Memory B cell (primary cell): Measurements from ENCODE around the gene CPNE5.
"Not testable (repeated sequence)": the region's sequence is repeated elsewhere in the genome, so short reads cannot be mapped to it uniquely, and the experiment has no call there.

Experiments
- ATAC-seq: fragments of 150-1000 bp; cut with Tn5 transposase; 2 replicates; pipeline ENCODE4 v1.10.0; 2021; ENCODE audit warnings: low read depth, mild to moderate bottlenecking, moderate library complexity
- DNase-seq, 2 donors: peaks; one replicate each; pipeline ENCODE4 v3.0.0; 2022; ENCODE audit warnings: low spot score in 2 of 2
- H3K27ac Mint-ChIP-seq: one replicate; pipeline ENCODE4 v1.8.0; 2022; ENCODE audit warnings: mild to moderate bottlenecking, moderate library complexity, mixed read lengths
- H3K27me3 Mint-ChIP-seq: one replicate; pipeline ENCODE4 v1.8.0; 2022; ENCODE audit warnings: mixed read lengths
- H3K36me3 Mint-ChIP-seq: one replicate; pipeline ENCODE4 v1.8.0; 2022; ENCODE audit warnings: mild to moderate bottlenecking, mixed read lengths
- H3K4me1 Mint-ChIP-seq: one replicate; pipeline ENCODE4 v1.8.0; 2022; ENCODE audit warnings: mixed read lengths
- H3K4me3 Mint-ChIP-seq: one replicate; pipeline ENCODE4 v1.8.0; 2022; ENCODE audit warnings: mild to moderate bottlenecking, moderate library complexity, mixed read lengths
- H3K9me3 Mint-ChIP-seq: one replicate; pipeline ENCODE4 v1.8.0; 2022; ENCODE audit warnings: mixed read lengths

The CPNE5 gene

DNA sequence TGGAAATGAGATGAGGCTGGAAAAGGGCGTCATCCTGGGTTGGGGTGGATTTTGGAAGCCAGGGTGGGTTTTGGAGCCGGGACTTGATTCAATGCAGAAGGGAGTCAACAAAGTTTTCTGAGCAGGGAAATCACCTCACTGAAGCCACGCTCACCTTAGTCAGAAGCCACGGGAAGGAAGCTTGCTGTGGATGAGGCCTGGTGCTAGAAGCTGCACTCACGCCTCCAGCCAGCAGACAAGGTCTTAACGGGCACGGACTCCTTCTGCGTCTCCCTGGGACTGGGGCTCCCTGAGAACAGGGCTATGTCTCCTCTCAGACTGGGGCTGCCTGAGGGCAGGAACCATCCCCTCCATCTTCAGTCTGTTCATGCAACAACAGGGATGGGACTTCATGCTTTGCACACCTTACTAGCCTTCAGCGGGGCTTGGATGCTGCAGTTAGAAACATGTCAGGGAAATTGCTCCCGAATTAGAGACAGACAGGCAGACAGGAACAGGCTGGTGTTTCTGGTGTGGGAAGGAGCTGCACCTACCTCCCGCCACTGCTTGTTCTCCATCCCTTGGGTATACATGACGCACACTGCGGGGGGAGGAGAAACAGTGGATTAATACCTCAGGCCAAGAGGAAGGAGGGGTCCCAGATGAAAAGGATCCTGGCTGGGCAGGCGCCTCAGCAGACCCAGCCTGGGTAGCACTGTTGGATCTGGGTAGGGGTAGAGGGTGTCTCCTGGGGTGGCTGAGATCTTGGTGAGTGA is 17.5 kb downstream of the CPNE5 start:
- no peak for DNase-seq
- Mint-ChIP-seq H3K4me1 (peaks cover 3% of the 10 kb centered on the region), H3K36me3 (no peaks in the 10 kb centered on the region), H3K27ac (no peak overlapping the region), H3K27me3 (peaks cover 23% of the 10 kb centered on the region), H3K4me3 (no peak overlapping the region), H3K9me3 (no peaks in the 10 kb centered on the region)
- ATAC-seq = no peak

DNA sequence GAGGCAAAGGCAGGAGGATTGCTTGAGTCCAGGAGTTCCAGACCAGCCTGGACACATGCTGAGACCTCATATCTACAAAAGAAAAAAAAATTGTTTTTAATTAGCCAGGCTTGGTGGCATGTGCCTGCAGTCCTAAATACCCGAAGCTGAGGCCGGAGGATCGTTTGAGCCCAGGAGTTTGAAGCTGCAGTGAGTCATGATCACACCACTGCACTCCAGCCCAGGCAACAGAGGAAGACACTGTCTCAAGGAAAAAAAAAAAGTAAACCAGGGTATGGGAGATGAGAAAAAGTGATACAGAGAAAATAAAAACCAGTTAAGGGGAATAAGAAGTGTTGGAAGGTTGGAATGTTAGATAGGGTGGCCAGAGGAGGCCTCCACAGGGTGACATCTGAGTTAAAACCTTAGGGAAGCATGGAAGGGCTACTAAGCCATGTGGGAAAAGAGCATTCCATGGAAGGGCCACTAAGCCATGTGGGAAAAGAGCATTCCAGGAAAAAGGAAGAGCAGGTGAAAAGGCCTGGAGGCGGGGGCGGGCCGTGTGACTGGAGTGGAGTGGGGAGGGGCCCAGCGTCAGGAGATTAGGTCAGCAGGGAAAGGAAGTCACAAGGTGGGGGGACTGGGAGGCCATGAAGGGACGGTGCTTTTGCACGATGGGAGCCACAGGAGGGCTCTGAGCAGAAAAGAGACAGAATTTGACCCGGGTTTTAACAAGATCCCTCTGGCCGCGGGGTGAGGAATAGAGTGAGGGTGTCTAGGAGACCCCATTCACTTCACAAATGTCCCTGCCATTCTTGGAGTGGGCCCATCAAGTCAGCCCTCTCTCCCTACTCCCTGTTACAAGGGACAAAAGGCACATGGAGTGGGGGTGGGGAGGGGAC is 18.3 kb downstream of the CPNE5 start:
- Mint-ChIP-seq H3K4me1 (no peaks in the 10 kb centered on the region), H3K27ac (no peak overlapping the region), H3K36me3 (no peaks in the 10 kb centered on the region), H3K4me3 (no peak overlapping the region), H3K27me3 (peaks cover 20% of the 10 kb centered on the region), H3K9me3 (no peaks in the 10 kb centered on the region)
- DNase-seq = no peak
- no peak for ATAC-seq

DNA sequence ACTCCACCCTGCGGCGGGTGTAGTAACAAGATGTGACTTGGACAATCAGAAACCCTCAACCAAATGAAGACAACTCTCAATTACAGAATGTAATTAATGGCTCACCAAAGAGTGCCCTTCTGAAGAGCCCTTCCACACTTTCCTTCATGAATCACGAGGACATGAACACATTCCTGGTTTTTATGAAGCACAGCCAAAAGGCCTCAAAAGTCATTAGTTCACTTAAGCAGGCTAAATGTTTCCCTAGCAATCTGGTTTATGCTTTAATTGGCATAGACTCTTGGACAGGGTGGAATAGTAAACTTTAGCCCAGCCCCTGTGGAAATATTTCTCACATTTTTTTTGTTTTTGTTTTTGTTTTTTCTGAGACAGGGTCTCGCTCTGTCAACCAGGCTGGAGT is 20.5 kb downstream of the CPNE5 start:
- Mint-ChIP-seq H3K4me1 (no peaks in the 10 kb centered on the region), H3K9me3 (no peaks in the 10 kb centered on the region), H3K27me3 (peaks cover 10% of the 10 kb centered on the region), H3K36me3 (no peaks in the 10 kb centered on the region), H3K27ac (no peak overlapping the region), H3K4me3 (no peak overlapping the region)
- DNase-seq (no peak), ATAC-seq (no peak)

DNA sequence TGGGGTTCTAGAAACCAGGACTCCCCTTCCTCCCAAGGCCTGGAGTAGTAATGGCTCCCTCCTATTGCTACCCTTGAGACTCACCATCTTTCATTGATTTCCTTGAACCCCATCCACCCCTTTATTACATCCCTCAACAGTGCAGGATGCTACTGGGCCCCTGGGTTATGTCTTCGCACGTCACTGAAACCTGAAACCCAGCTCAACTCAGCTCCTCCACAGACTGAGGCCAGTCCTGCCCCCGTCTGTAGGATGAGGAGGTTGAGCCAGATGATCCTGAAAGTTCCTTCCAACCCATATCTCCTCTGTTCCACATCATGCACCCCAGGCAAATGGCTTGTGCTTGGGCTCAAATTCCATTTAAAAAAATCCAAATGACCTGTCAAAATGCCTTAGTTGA is 21.4 kb downstream of the CPNE5 start:
- DNase-seq (no peak), ATAC-seq (no peak)
- Mint-ChIP-seq H3K27ac (no peak overlapping the region), H3K9me3 (no peaks in the 10 kb centered on the region), H3K4me1 (no peaks in the 10 kb centered on the region), H3K4me3 (no peak overlapping the region), H3K27me3 (peaks cover 10% of the 10 kb centered on the region), H3K36me3 (no peaks in the 10 kb centered on the region)

DNA sequence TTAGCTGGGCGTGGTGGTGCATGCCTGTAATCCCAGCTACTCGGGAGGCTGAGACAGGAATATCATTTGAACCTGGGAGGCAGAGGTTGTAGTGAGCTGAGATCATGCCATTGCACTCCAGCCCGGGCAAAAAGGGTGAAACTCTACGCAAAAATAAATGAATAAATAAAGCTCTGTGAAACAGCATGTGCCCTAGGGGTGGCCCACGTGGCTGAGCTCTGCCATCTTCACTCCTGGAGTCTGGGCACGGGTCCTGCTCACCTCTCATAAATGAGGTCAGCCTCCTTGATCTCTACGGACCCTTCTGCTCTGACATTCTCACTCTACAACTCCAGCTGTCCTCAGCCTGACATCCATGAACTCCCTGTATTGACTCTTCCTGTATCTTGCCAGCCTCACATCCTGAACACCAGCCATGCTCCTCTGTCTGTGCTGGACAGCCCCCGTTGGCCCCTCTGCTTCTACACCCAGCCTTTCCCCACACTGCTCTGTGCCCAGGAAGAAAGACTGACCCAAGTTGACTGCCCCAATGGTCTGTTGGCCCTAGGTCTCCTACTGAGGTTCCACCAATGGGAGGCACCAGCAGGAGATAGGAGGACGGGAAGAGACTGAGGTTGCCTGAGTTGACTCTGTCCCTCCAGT is 21.9 kb downstream of the CPNE5 start:
- H3K27me3 Mint-ChIP-seq = peaks cover 10% of the 10 kb centered on the region
- H3K4me3 Mint-ChIP-seq = no peak overlapping the region
- DNase-seq (no peak), ATAC-seq (no peak)
- H3K4me1 Mint-ChIP-seq = no peaks in the 10 kb centered on the region
- H3K27ac Mint-ChIP-seq = no peak overlapping the region
- H3K36me3 Mint-ChIP-seq = no peaks in the 10 kb centered on the region
- no peaks in the 10 kb centered on the region for H3K9me3 Mint-ChIP-seq

DNA sequence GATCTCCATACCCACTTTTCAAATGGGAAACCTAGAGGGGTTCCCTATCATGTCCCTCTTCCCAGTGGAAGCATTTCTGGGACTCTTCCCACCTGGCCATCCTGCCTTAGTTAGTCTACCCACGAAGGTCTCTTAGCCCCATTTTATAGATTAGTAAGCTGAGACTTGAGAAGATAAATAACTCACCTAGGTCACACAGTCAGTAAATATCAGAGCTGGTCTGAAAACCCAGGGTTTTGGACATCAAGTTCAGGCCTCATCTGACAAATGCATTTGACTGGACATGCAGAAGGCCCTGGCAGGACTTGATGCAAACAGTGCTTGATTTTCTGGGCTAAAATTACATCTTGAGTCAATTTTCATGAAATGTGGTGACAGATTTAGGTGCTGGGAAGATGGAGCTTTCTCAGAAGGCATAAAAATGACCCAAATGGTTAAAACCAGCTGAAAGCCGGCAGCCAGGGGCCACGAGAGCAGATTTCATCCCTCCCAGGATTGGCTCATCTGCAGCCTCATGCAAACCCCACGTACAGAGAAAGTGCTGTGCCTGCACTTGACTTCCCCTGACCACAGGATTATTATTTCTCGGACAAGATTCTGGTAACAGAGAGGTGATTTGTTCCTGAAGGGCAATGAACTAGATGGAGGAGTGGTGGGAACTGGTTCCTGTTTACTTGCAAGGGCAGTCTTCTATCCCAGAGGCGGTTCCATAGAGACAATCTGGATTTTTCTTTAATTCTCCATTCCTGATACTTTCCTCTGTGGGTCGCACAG is 23.1 kb downstream of the CPNE5 start:
- H3K36me3 Mint-ChIP-seq = no peaks in the 10 kb centered on the region
- H3K9me3 Mint-ChIP-seq = no peaks in the 10 kb centered on the region
- ATAC-seq (no peak), DNase-seq (no peak)
- H3K27me3 Mint-ChIP-seq = peaks cover 8% of the 10 kb centered on the region
- no peak overlapping the region for H3K27ac Mint-ChIP-seq
- H3K4me1 Mint-ChIP-seq = no peaks in the 10 kb centered on the region
- H3K4me3 Mint-ChIP-seq = no peak overlapping the region

DNA sequence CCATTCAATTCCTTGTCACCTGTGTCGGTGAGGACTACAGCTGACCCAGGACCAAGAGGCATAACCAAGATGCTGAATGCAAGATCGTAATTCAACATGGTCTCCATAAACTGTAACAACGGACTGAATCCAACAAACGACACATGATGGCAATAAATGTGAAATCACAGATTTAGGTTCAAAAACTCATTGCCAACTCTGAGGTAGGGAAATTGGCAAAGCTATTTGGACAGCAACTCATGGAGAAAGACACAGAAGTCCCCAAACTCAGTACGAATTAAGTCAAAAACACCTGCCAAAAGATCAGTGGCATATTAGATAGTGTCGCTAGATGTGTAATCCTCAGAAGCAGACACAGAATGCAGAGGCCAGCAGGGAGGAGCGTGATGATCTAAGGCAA is 25.0 kb downstream of the CPNE5 start:
- DNase-seq = no peak

DNA sequence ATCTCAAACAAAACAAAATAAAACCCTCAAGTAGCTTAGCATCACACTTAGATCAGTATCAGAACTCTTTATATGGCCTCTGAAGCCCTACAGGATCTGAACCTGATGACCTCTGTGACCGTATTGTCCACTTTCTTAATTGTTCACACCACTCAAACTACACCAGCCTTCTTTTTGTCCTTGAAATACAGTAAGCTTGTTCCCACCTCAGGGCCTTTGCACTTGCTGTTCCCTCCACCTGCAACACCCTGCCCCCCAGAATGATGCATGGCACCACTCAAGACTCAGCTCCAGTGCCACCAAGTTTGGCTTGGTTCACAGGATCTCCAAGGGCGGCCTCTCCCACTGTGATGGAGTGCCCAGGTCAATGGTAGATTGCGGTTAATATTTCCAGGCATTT is 25.7 kb downstream of the CPNE5 start:
- DNase-seq (no peak), ATAC-seq (no peak)
- Mint-ChIP-seq H3K27me3 (peaks cover 12% of the 10 kb centered on the region), H3K36me3 (no peaks in the 10 kb centered on the region), H3K27ac (no peak overlapping the region), H3K4me3 (no peak overlapping the region), H3K9me3 (no peaks in the 10 kb centered on the region), H3K4me1 (no peaks in the 10 kb centered on the region)

More for the DNA sequence above, 25.0 kb downstream of the CPNE5 start:
- H3K4me1 Mint-ChIP-seq = no peaks in the 10 kb centered on the region
- no peak overlapping the region for H3K27ac Mint-ChIP-seq
- no peak for ATAC-seq
- H3K9me3 Mint-ChIP-seq = no peaks in the 10 kb centered on the region
- no peaks in the 10 kb centered on the region for H3K36me3 Mint-ChIP-seq
- H3K27me3 Mint-ChIP-seq = peaks cover 9% of the 10 kb centered on the region
- no peak overlapping the region for H3K4me3 Mint-ChIP-seq

DNA sequence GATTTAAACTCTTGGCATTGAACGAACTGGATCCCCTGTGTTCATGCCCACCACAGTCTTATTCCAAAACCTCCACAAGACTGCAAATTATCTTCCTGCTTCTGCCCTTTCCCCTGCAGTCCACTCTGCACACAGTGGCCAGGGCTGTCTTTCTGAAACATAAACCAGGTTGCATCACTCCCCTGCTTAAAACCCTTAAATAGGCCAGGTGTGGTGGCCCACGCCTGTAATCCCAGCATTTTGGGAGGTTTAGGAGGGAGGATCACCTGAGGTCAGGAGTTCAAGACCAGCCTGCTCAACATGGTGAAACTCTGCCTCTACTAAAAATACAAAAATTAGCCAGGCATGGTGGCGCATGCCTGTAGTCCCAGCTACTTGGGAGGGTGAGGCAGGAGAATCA is 26.2 kb downstream of the CPNE5 start:
- H3K27me3 Mint-ChIP-seq = peaks cover 12% of the 10 kb centered on the region
- H3K27ac Mint-ChIP-seq, H3K4me3 Mint-ChIP-seq: not testable (repeated sequence)

DNA sequence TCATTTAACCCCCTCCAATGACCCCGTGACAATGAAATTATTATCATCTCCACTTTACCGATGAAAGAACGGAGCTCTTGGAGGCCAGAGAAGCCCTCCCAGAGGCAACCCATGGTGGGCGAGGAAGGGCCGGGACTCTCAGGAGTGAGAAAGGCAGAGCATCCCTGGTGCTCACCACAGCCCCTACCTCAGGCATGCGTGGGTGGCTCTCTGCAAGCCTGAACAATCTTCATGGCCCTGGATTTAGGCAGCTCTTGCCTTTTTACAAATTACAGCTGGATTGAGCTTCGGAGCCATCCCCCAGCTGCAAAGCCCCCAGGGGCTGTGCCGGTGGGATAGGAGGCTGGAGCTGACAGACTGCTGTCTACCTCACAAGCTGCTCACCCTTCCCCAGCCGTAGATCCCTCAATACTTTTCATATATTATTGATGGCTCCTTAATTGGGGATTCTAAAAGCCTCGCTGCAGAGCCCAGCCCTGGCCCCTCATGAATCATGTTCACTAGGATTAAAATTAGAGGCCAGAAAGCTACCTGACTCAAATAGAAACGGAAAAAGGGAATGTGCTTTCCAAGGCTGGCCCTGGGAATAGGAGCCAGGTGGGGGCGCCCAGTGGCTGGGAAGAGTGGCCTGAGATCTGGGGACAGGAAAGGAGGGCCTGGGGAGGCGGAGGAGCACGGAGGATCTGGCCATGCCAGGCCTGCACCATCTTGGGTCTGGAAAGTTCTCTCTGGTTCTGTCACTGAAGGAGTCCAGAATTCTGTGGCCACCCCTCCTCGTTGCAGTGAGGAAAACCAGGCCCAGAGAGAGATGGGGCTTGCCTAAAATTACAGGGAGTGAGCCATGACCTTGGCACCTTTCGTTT is 29.1 kb downstream of the CPNE5 start:
- H3K27me3 Mint-ChIP-seq = peaks cover 16% of the 10 kb centered on the region
- DNase-seq = no peak
- no peaks in the 10 kb centered on the region for H3K4me1 Mint-ChIP-seq
- ATAC-seq = no peak
- H3K4me3 Mint-ChIP-seq = no peak overlapping the region
- no peaks in the 10 kb centered on the region for H3K36me3 Mint-ChIP-seq
- H3K9me3 Mint-ChIP-seq = no peaks in the 10 kb centered on the region
- no peak overlapping the region for H3K27ac Mint-ChIP-seq

More for the DNA sequence above, 26.2 kb downstream of the CPNE5 start:
- DNase-seq, ATAC-seq, H3K36me3 Mint-ChIP-seq, H3K9me3 Mint-ChIP-seq, H3K4me1 Mint-ChIP-seq: not testable (repeated sequence)

DNA sequence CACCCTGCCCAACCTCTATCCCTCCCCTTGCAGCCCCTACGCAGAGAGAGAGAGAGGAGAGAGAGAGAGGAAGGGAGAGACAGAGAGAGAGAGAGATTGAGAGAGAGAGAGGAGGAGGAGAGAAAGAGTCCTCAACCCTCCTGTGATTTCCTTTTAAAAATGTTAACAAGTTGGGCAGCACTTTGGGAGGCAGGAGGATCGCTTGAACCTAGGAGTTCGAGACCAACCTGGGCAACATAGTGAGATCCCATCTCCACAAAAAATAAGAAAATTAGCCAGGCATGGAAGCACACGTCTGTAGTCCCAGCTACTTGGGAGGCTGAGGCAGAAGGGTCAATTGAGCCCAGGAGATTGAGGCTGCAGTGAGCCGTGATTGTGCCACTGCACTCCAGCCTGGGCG is 30.1 kb downstream of the CPNE5 start:
- ATAC-seq (no peak), DNase-seq (no peak)
- Mint-ChIP-seq H3K9me3 (no peaks in the 10 kb centered on the region), H3K4me3 (no peak overlapping the region), H3K27ac (no peak overlapping the region), H3K36me3 (no peaks in the 10 kb centered on the region), H3K27me3 (peaks cover 18% of the 10 kb centered on the region), H3K4me1 (no peaks in the 10 kb centered on the region)

DNA sequence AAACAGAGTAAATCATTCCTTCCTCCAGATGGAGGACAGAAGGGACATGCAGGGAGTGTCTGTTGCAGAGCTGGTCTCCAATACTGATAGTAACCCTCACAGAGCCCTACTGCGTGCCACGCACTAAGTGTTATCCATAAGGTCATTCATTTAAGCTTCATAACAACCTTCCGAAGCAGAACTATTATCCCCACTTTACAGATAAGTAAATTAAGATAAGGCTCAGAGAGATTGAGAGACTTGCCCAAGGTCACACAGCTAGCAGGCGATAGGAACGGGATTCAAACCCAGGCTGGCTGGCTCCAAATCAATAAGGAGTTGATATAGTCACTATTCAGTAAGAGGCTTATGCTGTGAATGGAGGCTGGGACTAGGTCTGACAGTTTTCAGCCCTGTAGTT is 30.6 kb downstream of the CPNE5 start:
- Mint-ChIP-seq H3K27ac (no peak overlapping the region), H3K4me1 (no peaks in the 10 kb centered on the region), H3K9me3 (no peaks in the 10 kb centered on the region), H3K36me3 (no peaks in the 10 kb centered on the region), H3K27me3 (peaks cover 18% of the 10 kb centered on the region), H3K4me3 (no peak overlapping the region)
- ATAC-seq = no peak
- DNase-seq = no peak

DNA sequence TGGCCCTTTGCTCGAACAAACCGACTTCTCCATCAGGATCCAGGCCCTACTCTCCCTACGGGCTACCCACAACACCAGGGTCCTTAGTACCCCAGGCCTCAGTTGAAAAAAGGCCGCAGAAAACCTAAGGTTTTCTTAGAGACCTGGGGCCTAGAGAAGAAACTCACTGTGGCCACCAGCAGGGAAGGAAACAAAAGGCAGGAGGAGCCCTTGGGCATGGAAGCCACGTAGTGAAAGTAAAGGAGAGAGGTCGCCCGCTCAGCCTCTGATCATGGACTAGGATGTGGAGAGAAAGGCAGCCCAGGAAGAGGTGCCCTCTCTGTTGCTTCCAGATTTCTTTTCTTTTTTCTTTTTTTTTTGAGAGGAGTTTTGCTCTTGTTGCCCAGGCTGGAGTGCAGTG is 31.5 kb downstream of the CPNE5 start:
- Mint-ChIP-seq H3K27ac (no peak overlapping the region), H3K4me1 (no peaks in the 10 kb centered on the region), H3K36me3 (no peaks in the 10 kb centered on the region), H3K27me3 (peaks cover 21% of the 10 kb centered on the region), H3K9me3 (no peaks in the 10 kb centered on the region), H3K4me3 (no peak overlapping the region)
- DNase-seq = no peak
- ATAC-seq = no peak
